Measurements from ENCODE around the gene PLPP7.
"Not testable (repeated sequence)": the region's sequence is repeated elsewhere in the genome, so short reads cannot be mapped to it uniquely, and the experiment has no call there.

The PLPP7 gene

DNA sequence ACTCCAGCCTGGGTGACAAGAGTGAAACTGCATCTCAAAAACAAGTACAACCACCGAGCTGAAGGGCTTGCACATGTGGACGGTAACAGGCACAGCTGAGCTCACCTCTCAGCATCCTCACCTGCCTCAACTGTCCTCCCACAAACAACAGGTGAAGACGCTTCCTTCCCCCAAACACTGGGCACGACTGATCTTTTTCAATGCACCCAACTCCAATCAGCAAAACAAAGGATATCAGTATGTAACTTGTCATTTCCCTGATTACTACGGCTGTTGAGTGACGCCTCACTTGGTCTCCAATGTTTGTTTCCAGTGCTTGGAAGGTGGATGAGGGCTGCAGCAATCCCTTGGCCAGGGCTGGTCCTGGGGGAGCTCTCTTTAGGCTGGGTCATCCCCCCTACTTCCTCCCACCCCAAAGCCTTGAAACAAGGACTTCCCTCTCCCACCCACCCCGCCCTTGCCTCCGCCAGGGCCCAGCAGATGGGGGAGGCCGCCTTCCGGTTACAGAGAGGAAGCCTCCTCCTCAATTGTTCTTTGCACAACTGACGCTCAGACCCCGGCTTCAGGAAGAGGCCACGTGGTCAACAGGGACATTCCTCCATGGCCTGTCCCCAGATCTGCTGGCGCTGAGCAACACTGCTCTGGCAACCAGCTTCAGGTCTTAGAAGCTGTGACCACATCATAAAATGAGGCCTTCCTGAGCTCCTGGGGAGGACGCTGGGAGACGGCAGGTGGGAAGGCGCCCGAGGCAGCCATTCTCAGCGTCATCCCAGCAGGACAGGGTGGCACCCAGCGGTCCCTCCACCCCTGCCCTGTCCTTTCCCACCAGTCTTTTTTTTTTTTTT, 19.1 kb upstream of the PLPP7 start:
- DNase-seq = peak; percentile 68

DNA sequence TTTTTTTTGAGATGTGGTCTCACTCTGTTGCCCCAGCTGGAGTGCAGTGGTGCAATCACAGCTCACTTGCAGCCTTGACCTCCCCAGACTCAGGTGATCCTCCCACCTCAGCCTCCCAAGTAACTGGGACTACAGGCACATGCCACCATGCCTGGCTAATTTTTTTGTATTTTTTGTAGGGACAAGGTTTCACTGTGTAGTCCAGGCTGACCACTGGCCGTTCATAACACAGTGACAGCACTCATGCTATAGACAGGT, 18.6 kb upstream of the PLPP7 start:
- DNase-seq = not testable (repeated sequence)

DNA sequence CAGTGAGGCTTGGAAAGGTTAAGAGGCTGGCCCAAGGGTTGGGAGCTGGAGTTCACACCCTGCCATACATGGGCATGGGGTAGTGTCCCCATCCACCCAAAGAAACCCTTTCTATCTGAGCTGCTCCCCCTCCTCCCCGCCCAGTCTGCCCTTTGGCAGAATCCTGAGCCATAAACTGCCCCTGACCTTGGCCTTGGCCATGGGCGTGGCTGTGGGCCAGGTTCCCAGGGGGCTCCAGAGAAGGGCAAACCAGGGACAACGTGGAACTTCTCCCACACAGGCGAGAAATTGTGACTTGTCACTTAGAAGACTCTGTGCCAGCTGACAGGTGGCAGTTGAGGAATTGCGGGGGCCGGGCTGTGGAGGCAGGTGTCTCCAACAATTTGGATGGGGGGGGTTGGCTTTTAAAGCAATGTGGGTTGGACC, 18.0 kb upstream of the PLPP7 start:
- no peak for DNase-seq

DNA sequence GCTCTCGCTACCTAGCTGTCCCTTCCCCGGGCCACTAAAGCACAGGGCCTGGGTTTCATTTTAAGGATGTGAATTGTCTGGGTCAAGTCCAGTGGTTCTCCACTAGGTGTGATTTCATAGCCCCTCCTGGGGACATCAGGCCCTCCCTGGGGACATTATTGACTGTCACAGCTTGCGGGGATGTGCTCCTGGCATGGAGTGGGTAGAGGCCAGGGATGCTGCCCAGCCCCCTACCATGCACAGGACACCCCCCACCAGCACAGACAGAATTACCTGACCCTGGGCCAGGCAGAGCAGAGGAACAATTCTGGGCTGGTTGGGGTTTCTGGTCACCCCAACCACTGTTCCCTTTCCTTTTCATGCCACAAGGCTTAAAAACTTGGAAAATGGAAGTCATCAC, 17.3 kb upstream of the PLPP7 start:
- DNase-seq = peak; percentile 14

DNA sequence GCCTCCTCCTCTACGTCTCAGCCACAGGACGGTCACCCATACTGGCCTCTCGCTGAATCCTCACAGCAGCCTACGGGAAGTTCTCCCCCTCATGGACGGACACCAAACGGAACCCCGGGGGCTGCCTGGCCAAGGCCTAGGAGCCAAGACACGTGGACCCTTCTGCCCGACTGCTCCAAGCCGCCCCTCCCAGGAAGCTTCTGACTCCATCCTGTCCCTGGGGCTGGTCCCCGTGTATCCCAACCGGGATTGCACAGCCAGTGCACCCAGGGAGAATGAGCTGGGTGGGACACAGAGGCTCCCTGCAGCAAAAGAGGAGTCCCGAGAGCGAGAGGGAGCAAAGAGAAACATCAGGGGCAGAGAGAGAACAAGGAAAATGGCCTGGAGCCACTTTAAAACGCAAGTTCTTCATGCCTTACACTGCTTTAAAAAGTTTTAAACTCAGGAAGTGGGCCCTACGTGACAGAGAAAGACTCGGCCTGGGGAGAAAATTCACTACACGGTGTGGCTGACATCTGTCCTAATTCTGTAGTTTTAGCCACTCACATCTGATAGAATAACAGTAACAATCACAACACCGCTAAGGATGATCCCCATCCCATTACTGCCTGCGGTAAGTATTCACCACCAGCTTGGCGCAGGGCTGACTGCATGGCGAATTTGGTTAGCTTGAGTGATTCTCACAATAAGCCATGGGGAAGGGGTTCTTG, 16.2 kb upstream of the PLPP7 start:
- DNase-seq = peak; percentile 42

DNA sequence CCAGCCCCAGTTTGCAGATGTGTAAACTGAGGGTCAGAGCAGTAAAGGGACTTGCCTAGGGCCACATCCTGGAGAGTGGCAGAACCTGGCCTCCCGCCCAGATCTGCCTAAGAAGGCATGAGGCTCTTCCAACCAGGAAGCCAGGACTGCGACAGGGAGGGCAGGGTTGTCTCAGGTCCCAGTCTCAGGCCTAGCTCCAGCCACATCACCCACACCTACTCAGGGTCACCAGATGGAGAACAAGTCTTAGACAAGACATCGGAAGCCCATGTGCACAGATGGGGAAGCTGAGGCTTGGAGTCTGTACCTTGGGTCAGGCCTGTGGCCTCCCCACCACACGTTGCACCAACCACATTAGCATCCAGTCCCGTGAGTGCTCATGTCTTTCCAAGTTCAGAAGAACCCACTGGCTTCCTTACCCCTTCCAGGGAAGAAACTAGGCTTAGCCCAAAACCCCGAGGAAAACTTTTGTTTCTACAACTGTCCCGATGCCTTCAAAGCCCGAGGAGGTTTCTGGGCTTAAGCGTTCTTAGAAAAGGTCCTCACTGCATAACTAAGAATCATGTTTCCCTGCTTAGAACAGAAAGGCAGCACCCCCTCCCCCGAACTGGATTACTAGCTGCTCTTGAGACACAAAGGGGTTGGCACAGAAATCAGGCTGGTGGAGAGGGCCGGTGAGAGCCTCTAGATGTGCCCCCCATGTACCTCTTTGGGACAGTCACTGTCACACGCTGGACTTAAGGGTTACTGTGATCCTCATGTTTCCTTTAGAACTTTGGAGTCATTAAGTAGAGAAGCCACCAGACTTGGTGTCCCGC, 15.5 kb upstream of the PLPP7 start:
- DNase-seq = peak; percentile 29

DNA sequence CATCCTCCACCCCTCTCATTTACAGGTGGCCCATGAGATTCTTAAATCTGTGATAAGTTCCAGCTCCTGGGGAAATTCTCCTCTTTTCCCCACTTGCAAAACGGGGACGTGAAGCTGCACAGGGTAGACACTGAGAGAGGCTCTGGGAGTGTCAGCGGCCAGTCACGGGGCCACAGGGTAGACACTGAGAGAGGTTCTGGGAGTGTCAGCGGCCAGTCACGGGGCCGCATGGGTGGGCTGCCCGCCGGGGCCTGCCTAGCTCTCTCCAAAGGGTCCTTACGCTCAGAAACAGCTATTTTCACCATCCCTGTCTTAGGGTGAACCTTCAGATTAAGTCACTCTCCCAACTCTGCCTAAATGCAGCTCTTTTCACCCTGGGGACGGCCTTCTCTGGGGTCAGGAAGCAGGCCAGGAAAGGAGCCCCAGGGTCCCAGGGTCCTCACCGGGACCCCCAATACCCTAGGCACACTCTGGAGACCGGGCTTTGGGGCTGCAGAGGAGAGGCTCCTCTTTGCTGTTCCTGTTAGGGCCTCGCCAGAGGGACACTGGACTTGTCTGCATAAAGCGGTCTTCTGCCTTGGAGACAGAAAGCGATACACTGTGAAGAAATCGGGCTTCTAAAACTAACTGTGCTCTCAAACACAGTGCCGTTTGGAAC, 14.7 kb upstream of the PLPP7 start:
- peak; percentile 42 for DNase-seq

DNA sequence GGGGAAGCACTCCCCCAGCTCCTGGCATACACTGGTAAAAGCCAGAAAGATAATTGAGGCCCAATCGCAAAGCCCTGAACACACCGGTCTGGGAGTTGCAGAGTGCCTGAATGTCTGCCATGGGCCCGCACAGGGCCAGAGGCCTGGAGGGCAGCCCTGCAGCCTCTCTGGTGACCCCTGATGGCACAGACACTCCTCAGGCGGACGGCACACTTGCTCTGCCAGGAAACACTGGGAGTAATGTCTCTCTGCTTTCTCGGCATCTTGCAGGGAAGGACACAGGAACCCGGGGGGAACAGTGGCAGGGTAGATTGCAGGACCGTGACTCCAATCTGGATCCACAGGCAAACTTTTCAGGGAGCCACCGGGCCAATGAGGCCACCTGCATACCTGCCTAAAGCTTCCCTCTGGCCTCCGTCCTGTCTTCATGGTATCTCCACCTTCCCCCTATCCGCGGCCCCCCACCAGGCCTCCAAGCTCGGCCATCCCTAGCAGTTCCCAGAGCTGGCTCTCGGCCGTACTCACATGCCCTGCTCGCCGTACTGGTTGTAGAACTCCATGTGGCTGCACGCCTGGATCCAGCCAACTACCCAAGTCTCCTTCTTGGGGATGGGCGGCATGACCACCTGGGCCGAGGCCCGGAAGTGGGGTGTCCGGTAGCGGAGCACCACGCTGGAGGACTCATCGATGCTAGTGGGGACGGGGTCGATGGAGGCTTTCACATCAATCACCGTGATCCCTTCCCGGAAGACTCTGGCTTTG, 14.0 kb upstream of the PLPP7 start:
- peak; percentile 42 for DNase-seq

DNA sequence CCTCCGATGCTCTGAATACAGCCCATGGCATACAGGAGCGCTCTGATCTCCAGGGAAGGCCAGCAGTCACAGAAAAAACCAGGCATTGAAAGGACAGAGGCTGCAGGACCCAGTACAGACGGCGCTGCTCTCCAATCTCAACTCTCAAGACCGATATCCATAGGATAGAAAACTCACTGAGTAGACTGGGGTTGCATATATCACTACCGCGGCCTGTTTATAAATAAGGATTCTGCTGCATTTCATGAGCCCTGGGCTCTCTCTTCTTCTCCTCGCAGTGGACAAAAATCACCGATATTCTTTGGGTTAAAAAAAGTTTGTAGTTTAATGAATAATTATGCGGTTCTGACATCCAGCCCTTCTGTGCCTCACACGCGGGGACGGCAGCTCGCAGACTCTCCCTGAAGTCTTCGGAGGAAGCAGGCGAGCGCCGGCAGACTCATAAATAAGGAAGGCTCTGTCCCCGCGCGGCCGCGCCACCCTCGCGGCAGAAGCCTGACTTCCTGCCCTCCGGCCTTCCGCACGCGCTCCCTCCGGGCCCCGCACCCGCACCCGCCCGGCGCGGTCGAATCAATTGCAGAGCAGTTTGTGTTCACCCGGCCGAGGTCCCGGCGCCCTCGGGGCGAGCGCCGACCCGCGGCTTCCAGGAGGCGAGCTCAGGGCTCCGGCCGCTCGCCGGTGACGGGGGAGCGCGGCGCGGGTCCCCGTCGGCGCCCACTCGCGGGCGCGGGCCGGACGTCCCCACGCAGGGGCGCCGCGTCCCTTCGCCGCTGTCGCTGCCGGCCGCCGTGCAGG, 13.2 kb upstream of the PLPP7 start, which contains the start of gene FAM78A:
Gene FAM78A (minus strand): TSS at position 417 of the 795 bp plus-strand sequence. CDS start 331 bp downstream, at position 86.
- DNase-seq = peak; percentile 72

DNA sequence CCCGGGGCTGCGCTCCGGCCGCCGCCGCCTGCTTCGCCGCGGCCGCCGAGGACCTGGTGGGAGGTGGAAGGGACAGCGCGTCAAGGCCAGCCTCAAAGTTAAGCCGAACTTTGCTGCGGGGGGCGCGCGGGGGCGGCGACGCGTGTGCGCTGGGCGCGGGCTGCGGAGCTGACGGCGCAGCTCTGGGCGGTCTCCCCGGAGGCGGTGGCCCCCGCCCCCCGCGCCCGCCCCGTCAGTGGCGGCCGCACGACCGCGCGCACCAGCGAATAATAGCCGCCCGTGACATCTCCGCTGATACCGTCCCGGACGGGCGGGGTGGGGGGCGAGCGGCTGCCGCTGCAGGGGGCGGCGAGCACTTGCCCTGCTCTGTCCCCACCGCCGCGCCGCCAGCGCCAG, 12.6 kb upstream of the PLPP7 start:
- peak; percentile 63 for DNase-seq

DNA sequence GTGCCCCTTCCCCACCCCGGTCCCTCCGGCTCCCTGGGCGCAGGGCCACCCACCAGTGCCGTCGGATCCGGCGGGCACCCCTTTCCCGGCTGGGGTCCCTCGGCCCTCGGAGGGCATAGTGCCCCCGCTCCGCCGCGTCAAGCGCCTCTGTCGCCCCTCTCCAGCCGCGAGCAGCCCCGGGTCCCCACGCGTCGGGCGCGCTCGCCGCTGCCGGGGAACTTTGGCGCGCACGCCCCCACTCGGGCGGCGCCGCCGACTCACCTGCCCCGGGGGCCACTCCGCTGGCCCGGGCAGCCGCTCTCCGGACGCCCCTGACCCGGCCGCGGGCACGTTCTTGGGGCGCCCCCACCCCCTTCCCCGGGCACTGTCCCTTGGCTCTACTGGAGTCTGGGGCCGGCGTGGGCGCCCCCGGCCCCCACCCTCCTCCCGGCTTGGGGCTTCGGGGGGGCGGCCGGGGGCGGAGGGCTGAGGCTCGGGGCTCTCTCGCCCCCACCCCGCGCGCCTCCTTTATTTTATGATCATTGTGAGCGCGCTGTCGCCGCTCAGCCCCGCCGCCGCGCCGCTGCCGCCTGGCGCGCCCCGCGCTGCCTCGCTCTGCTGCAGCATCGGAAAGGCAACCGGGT, 12.1 kb upstream of the PLPP7 start:
- DNase-seq = peak; percentile 44

DNA sequence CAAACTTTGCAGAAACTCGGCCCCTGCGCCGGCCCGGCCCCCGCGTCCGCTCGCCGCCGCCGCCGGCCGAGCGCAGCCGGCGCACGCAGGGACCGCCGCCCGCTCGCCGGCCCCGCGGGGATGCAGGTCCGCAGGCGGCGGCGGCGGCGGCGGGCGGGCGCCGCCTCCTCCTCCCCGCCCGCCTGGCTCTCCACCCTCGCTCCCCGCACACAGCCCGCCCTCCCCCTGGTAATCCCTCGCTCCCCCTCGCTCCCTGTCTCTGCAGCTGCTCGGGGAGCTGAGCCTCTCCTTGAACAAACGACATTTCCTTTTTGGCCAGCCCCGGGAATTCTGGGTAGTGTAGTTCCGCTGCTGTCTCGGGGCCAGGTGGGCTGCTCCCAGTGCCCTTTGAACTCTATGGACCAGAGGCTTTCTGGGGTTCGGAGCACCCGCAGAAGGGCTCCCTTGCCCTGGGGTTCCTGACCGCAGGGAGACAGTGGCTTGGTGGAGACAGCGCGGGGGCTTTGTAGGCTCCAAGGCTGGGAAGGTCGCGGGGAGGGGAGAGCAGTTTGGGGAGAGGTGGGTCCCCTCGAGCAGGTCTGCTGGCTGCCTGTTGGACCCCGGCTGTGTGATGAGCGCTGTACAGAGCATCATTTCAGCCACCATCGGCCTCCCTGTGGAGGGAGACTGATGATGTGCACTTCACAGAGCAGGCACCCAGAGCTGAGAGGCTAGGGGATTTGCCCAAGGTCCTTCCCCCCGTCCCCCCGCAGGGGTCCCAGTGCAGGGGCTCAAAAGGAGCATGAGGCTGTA, 11.4 kb upstream of the PLPP7 start:
- peak; percentile 81 for DNase-seq

DNA sequence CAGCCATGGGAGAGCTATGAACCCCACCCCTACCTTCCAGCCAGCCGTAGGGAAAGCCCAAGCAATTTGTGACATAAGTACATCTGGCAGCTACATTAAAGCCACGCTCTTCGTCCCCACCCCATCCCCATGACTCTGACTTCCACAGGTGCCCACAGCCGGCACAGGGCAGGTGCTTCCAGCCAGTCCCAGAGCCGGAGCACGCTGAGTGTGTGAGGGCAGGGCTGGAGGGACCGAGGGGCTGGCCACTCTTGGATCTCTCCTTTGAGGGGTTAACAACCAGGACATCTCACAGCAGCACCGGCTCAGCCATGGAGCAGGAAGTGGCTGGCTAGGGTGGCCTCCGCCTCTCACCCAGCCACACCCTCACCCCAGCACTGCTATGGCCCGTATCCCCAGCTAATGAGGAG, 10.8 kb upstream of the PLPP7 start:
- DNase-seq = peak; percentile 48

DNA sequence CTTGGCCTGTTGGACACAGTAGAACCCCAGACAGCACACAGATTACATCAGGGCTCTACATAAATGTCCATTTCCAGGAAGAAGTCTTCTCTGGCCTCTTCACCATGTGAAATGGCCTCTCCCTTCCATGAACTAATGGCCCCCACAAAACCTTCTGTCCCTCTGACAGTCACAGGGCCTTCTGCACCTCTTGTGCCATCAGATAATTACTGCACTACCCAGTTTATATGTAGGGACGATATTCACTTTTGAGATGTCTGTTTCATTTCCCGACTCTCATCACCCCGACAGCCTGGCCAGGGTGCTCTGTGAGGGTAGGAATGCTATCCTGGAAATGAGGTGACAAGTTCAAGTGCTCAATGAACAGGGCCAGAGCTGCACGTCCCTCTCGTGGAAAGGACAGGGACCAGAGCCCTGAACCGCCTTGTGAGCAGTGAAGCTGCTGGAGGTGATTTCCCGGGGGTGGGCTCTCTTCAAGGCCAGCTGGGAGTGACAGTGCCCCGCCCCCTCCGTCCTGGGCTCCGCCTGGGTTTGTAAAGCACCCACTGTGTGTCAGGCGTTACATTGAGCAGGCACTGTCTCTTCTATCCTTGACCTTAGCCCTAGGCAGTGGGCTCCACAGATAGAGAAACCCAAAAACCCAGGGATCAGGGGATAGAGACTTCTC, 10.2 kb upstream of the PLPP7 start:
- DNase-seq = no peak

DNA sequence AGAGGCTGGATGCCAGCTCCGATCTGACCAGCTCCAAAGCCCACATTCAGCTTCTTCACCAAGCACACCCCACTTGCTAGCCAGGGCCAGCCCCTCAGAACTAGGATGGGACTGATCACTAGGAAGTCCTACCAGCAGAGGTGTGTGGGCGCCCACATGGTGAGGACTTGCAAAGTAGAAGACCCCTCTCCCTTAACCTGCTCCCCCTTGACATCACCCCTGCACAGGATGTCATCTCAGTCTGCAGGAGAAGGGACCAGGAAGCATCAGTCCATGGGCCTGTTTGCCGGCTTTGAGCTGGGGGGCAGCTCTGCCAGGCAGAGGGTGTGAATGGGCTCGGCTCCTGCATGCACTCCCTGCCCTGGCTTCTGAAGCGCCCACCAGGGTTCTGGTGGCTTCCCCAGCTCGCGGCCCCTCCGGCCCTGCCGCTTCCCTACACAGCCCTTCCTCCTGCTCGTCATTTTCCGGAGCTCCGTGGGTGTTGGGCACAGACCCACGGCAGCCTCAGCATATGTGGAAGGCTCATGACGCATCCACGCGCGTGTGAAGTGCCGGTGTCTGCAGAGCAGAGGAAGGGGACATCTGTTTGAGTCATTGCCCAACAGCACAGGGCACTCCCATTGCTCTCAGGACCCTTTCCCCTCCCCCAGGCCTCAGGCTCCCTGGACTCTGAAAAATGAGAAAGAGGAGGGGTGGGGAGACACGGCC, 9.5 kb upstream of the PLPP7 start:
- no peak for DNase-seq

DNA sequence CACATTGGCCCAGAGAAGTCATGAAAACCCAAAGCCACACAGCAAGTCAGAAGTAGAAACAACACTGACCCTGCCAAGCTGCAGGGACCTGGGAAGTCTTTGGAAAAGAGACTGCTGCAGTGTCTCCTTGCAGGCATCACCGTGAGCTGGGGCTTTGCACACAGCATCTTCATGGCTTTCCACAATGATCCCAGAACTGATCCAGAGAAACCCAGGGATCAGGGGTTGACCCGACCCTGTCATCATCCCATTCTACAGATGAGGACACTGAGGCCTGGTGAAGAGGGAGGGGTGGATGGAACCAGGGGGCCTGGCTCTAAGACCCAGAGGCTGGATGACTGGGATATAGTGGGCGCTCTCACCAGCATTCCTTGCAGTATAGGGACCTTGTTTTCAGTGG, 8.9 kb upstream of the PLPP7 start:
- no peak for DNase-seq

DNA sequence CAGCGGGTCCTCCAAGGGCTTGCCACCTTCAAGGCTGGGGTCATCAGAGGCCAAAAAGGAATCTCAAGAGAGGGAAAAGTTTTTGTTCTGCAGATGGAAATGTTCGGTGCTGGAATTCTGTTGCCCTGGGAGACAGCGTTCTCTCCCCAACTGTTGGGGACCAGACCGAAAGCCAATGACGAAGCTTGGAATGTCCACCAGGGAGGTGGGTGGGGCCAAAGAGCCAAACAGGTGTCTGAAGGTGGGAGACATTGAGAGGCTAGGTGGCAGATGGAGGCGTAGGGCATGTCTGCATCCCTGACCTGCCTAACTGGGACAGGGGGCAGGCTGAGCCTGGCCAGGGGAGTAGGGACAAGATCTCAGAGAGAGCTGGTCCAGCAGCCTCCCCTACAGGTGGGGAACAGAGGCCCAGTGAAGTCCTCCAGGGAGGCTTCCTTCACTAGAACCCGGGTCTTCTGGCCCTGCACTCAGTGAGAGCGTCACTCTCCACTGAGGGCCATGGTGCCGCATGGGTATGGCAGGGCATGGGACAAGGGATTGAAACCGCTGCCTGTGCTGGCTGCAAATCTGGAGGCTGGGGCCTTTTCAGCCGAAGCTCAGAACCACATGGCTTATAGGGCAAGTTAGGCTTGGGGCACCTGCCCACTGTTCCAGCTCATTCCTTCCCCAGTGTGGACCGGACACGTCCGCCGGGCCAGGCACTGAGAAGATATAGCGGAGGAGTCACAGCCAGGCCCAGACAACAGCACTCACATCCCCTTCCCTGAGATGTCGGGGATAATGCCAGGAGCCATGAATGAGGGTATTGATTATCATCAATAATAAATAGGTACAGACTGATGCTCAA, 8.2 kb upstream of the PLPP7 start:
- DNase-seq = no peak

DNA sequence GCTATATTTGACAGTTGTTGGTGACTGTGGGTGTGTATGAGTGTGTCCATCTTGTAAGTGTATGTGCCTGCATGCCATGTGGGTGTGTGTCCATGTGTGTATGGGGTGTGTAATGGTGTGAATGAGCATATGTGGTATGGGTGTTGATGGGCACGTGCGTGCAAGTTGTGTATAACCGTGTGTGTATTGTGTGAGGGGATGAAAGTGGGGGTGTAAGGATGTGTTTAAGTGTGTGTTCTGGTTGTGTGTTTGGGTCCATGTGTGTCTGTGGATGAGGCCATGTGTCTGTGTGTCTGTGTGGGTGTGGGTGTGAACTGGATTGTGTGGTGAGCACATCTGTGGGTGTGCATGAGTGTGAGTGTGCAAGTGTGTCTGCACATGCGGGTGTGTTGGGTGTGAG, 7.3 kb upstream of the PLPP7 start:
- no peak for DNase-seq
